ENCODE data around the gene PDZD4.
"Not testable (repeated sequence)": the region's sequence is repeated elsewhere in the genome, so short reads cannot be mapped to it uniquely, and the experiment has no call there.

The PDZD4 gene

GRCh38 chrX:153824348-153824747 is 6.0 kb downstream of the PDZD4 start:
- H3K4me3 ChIP-seq (ENCODE audit: low read depth, low read length): no peak overlapping the region
- no peak for TF ChIP-seq CTCF (IDR thresholded peaks at IDR 0.05; ENCODE audit: low read depth, low read length, missing control alignments)
- DNase-seq: no peak
- H3K27me3 ChIP-seq (replicated peaks): peaks cover 5% of the 10 kb centered on the region
- H3K36me3 ChIP-seq (replicated peaks): no peaks in the 10 kb centered on the region
- in situ Hi-C loops (cut with HindIII; ENCODE audit: low pct_ligation_motif_present, low sequenced_read_pairs): no loop called here
- H3K27ac ChIP-seq: no peak overlapping the region

DNA sequence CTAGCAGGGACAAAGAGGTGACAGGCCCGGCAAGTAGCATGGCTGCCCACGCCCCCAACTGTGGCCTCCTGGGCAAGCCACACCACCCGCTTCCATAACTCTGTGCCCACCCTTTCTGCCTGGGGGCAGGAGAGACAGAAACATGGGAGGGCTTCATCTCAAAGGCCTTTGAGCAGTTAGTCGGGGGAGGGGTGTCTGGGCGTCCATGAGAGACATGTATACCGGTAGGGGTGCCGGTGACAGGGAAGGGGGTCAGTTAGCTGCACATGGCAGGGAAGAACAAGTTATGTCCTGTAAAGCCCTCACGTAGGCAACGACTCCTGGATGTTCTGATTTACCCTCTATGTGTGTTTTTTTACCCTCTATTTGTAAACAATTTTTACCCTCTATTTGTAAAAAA is 9.3 kb downstream of the PDZD4 start:
- Histone ChIP-seq H3K27ac (no peak overlapping the region), H3K36me3 (replicated peaks) (no peaks in the 10 kb centered on the region), H3K27me3 (replicated peaks) (no peaks in the 10 kb centered on the region), H3K4me3 (ENCODE audit: low read depth, low read length) (no peak overlapping the region)
- in situ Hi-C loops (cut with HindIII; ENCODE audit: low pct_ligation_motif_present, low sequenced_read_pairs): no loop called here
- no peak for DNase-seq
- no peak for TF ChIP-seq CTCF (IDR thresholded peaks at IDR 0.05; ENCODE audit: low read depth, low read length, missing control alignments)

GRCh38 chrX:153820601-153821000 is 9.7 kb downstream of the PDZD4 start:
- DNase-seq: no peak
- H3K27ac ChIP-seq: no peak overlapping the region
- in situ Hi-C loops (cut with HindIII; ENCODE audit: low pct_ligation_motif_present, low sequenced_read_pairs): no loop called here
- no peaks in the 10 kb centered on the region for H3K27me3 ChIP-seq (replicated peaks)
- H3K4me3 ChIP-seq (ENCODE audit: low read depth, low read length): no peak overlapping the region
- H3K36me3 ChIP-seq (replicated peaks): no peaks in the 10 kb centered on the region
- TF ChIP-seq CTCF (IDR thresholded peaks at IDR 0.05; ENCODE audit: low read depth, low read length, missing control alignments): no peak

DNA sequence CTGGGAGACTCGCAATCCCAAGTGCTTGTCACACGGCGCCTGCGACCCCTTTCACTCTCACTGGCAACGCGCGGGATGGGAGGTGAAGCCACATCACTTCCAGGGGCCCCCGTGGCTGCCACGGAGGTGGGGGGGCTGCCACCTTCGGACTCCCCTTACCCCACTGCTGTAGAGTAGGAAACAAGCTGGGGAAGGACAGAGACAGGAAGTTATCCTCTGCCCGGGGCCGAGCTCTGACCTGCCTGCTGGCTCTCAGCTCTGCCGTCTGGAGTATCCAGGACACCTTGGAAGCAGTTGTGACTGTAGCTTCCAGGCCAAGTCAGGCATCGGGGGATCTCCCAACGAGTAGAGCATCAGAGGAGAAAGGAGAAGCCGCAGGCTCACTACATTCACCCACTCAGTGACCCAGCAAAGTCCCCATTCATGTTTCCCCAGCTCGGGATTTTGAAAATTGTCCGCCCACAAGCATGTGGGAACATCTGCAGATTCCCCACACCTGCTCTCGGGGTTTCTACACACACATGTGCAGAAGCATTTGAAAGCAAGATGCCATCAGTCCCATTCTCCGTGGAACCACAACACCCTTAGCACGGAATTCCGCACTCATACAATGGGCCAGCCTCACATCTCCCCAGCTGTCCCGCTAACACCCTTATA is 10.8 kb downstream of the PDZD4 start:
- no peak for TF ChIP-seq CTCF (IDR thresholded peaks at IDR 0.05; ENCODE audit: low read depth, low read length, missing control alignments)
- in situ Hi-C loops (cut with HindIII; ENCODE audit: low pct_ligation_motif_present, low sequenced_read_pairs): no loop called here
- DNase-seq: no peak
- H3K27me3 ChIP-seq (replicated peaks): no peaks in the 10 kb centered on the region
- H3K36me3 ChIP-seq (replicated peaks): no peaks in the 10 kb centered on the region
- H3K27ac ChIP-seq: no peak overlapping the region
- H3K4me3 ChIP-seq (ENCODE audit: low read depth, low read length): peak overlapping the region; percentile 35

GRCh38 chrX:153818571-153819383 is 11.6 kb downstream of the PDZD4 start:
- Histone ChIP-seq H3K27me3 (replicated peaks) (no peaks in the 10 kb centered on the region), H3K4me3 (ENCODE audit: low read depth, low read length) (peak overlapping the region; percentile 35), H3K36me3 (replicated peaks) (no peaks in the 10 kb centered on the region), H3K27ac (no peak overlapping the region)
- TF ChIP-seq CTCF (IDR thresholded peaks at IDR 0.05; ENCODE audit: low read depth, low read length, missing control alignments): no peak
- DNase-seq: no peak
- in situ Hi-C loops (cut with HindIII; ENCODE audit: low pct_ligation_motif_present, low sequenced_read_pairs): no loop called here

DNA sequence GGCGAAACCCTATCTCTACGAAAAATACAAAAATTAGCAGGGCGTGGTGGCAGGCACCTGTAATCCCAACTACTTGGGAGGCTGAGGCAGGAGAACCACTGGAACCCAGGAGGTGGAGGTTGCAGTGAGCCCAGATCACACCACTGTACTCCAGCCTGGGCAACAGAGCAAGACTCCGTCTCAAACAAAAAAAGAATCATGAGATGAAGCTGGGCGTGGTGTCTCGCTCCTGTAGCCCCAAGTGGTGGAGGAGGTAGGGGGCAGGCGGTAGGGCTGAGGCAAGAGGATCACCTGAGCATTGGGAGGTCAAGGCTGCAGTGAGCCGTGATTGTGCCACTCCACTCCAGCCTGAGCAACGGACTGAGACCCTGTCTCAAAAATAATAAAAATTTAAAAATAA is 12.3 kb downstream of the PDZD4 start:
- H3K4me3 ChIP-seq (ENCODE audit: low read depth, low read length); in situ Hi-C loops (cut with HindIII; ENCODE audit: low pct_ligation_motif_present, low sequenced_read_pairs): not testable (repeated sequence)

More for the DNA sequence above, 12.3 kb downstream of the PDZD4 start:
- H3K36me3 ChIP-seq (replicated peaks); H3K27me3 ChIP-seq (replicated peaks); H3K27ac ChIP-seq; DNase-seq: not testable (repeated sequence)

Data from brain microvascular endothelial cell (primary cell).